ENCODE data around the gene AMHR2. TPM values are rescaled to one million over a fixed set of nuclear protein-coding genes. Genes with fewer than 3 reads are reported as not detected.

AMHR2 gene
- total and polyA plus RNA-seq, 9 of the 15 experiments (the other 6 are each of a cell fraction or from before 2014, with no cell fraction given) = 8.9 to 49.7 (median 19.3) TPM

- Histone ChIP-seq H3K27ac (ENCODE audit: extremely low read depth, low read depth, low read length) (peak overlapping the region; percentile 28; the same call in 1 of the 3 replicates), H3K9ac (ENCODE audit: insufficient read depth in 1 of 2, low read depth in 2 of 2, low read length in 2 of 2) (no peak overlapping the region), H2AFZ (ENCODE audit: low read depth, low read length) (no peak overlapping the region), H3K9me3 (replicated peaks; ENCODE audit: control insufficient read depth, insufficient read depth, low read depth, low read length) (no peaks in the 10 kb centered on the region), H4K20me1 (replicated peaks; ENCODE audit: control insufficient read depth, insufficient read depth, low read length) (peaks cover 36% of the 10 kb centered on the region), H3K36me3 (ENCODE audit: control insufficient read depth, insufficient read depth, low read length) (peaks cover 100% of the 10 kb centered on the region), H3K27me3 (ENCODE audit: control insufficient read depth in 2 of 2, insufficient read depth in 2 of 2, low read length in 2 of 2) (no peaks in the 10 kb centered on the region), H3K9me1 (ENCODE audit: control insufficient read depth, insufficient read depth, low read length) (no peaks in the 10 kb centered on the region), H3K4me2 (ENCODE audit: insufficient read depth, low read length) (no peak overlapping the region), H3K79me2 (ENCODE audit: control insufficient read depth, insufficient read depth, low read length) (peaks cover 75% of the 10 kb centered on the region), H3K4me3 (no peak overlapping the region), H3K4me1 (replicated peaks in 1 of 2; ENCODE audit: control insufficient read depth in 2 of 2, insufficient read depth in 2 of 2, low read length in 2 of 2) (peaks cover 0 to 3% of the 10 kb centered on the region in 2 experiments; a peak in 2 of 5 replicates)
- no TSS peak for BruUV-seq (replicated peaks)
- FAIRE-seq (no peak), ATAC-seq (no peak), DNase-seq (ENCODE audit: extremely low read depth in 1 of 4, low spot score in 3 of 4) (no peak)
- intact Hi-C loops (cut with micrococcal nuclease) (no loop called here), in situ Hi-C loops (cut with MboI) (no loop called here)
- TF ChIP-seq ZNF3 (CRISPR knock-in tag; IDR thresholded peaks at IDR 0.05) (no peak), SNRNP70 (optimal IDR thresholded peaks at IDR 0.05; ENCODE audit: low read depth, low read length) (no peak), TCFL5 (CRISPR knock-in tag; conservative IDR thresholded peaks at IDR 0.05) (no peak), SUPT5H (IDR thresholded peaks at IDR 0.05) (peak; percentile 14; the same call in 1 of the 2 replicates), POLR2A (conservative IDR thresholded peaks at IDR 0.05) (peak; percentile 37; the same call in 1 of the 2 replicates), GTF3C2 (IDR thresholded peaks at IDR 0.05; ENCODE audit: borderline replicate concordance, extremely low read depth, insufficient read length) (no peak), ZNF696 (CRISPR knock-in tag; conservative IDR thresholded peaks at IDR 0.05) (no peak), MCM5 (IDR thresholded peaks at IDR 0.05; ENCODE audit: low read depth) (no peak), IRF2 (CRISPR knock-in tag; IDR thresholded peaks at IDR 0.05) (no peak), POLR2AphosphoS5 (IDR thresholded peaks at IDR 0.05; ENCODE audit: control insufficient read depth, insufficient read depth, low read depth, low read length) (peak; percentile 11; the same call in 1 of the 2 replicates), ZC3H8 (IDR thresholded peaks at IDR 0.05) (no peak), ZNF668 (CRISPR knock-in tag; IDR thresholded peaks at IDR 0.05) (no peak), DNMT1 (IDR thresholded peaks at IDR 0.05) (no peak), LCOR (CRISPR knock-in tag; IDR thresholded peaks at IDR 0.05) (no peak), TSHZ1 (CRISPR knock-in tag; IDR thresholded peaks at IDR 0.05) (no peak), COPS2 (conservative IDR thresholded peaks at IDR 0.05) (no peak), CBX8 (IDR thresholded peaks at IDR 0.05; ENCODE audit: borderline replicate concordance, extremely low read depth, low read depth, low read length, poor library complexity, severe bottlenecking) (no peak)
- ChIA-PET CTCF (ENCODE audit: low intra/inter-chr PET ratio) (no interaction called here), POLR2A (interaction anchor here (0.6 to 8.8 kb wide), 11 partner anchors 8 to 265 kb away, joined by 3 to 99 read pairs (median 5); partner anchors contain the start of genes ESPL1, MAP3K12 and TARBP2)
- 94% methylated on average over 1 of the region's 1 CpG for WGBS (ENCODE audit: insufficient coverage, low coverage, missing lambda C conversion rate)
Observed at GRCh38 chr12:53472056-53472582, 48.5 kb downstream of the AMHR2 start.

All from K562 (cell line).